MM.1S (cell line): ENCODE results near the gene SPIN2A.
"Not testable (repeated sequence)": the region's sequence is repeated elsewhere in the genome, so short reads cannot be mapped to it uniquely, and the experiment has no call there.

Source experiments
- DNase-seq: peaks from one replicate; pipeline ENCODE4 v3.0.0-alpha.2; 2015
- H2AFZ ChIP-seq: fragments of 300-600 bp; sonication (generic); 2 replicates; pipeline ENCODE4 v1.6.0; 2016; ENCODE audit warnings: antibody characterized with exemption, low read length
- H3F3A ChIP-seq: fragments of 300-600 bp; sonication (generic); 2 replicates; pipeline ENCODE4 v1.6.1; 2016; ENCODE audit warnings: mild to moderate bottlenecking, antibody characterized with exemption, low read length, moderate library complexity, mixed read lengths; ENCODE audit not compliant: insufficient read depth
- H3K27ac ChIP-seq: fragments of 300-600 bp; sonication (generic); 2 replicates; pipeline ENCODE4 v1.5.1; 2016; ENCODE audit warnings: mild to moderate bottlenecking, low read length
- H3K27me3 ChIP-seq: fragments of 300-600 bp; sonication (generic); replicated peaks from 2 replicates; pipeline ENCODE4 v1.6.0; 2016; ENCODE audit warnings: low read length; ENCODE audit not compliant: insufficient read depth
- H3K36me3 ChIP-seq: fragments of 300-600 bp; sonication (generic); replicated peaks from 2 replicates; pipeline ENCODE4 v1.6.1; 2016; ENCODE audit warnings: mild to moderate bottlenecking, low read length, mixed read lengths; ENCODE audit not compliant: insufficient read depth
- H3K4me1 ChIP-seq: fragments of 300-600 bp; sonication (generic); 2 replicates; pipeline ENCODE4 v1.6.1; 2016; ENCODE audit warnings: low read length, mixed read lengths
- H3K4me2 ChIP-seq: fragments of 300-600 bp; sonication (generic); 2 replicates; pipeline ENCODE4 v1.6.0; 2016; ENCODE audit warnings: low read depth, low read length
- H3K4me3 ChIP-seq: fragments of 300-600 bp; sonication (generic); 2 replicates; pipeline ENCODE4 v1.5.1; 2016; ENCODE audit warnings: low read length, mixed read lengths
- H3K79me2 ChIP-seq: fragments of 300-600 bp; sonication (generic); 2 replicates; pipeline ENCODE4 v1.6.1; 2016; ENCODE audit warnings: mixed run types, low read length, mixed read lengths
- H3K9ac ChIP-seq: fragments of 300-600 bp; sonication (generic); 2 replicates; pipeline ENCODE4 v1.6.1; 2016; ENCODE audit warnings: low read length, mixed read lengths
- H3K9me2 ChIP-seq: fragments of 300-600 bp; sonication (generic); replicated peaks from 2 replicates; pipeline ENCODE4 v1.6.1; 2016; ENCODE audit warnings: mild to moderate bottlenecking, low read length, mixed read lengths; ENCODE audit not compliant: insufficient read depth
- H3K9me3 ChIP-seq: fragments of 300-600 bp; sonication (generic); replicated peaks from 2 replicates; pipeline ENCODE4 v1.6.1; 2016; ENCODE audit warnings: mild to moderate bottlenecking, low read length, mixed read lengths; ENCODE audit not compliant: insufficient read depth
- H4K20me1 ChIP-seq: fragments of 300-600 bp; sonication (generic); 2 replicates; pipeline ENCODE4 v1.6.1; 2016; ENCODE audit warnings: mild to moderate bottlenecking, low read length, moderate library complexity, mixed read lengths; ENCODE audit not compliant: insufficient read depth
- CTCF ChIP-seq: fragments of 300-600 bp; sonication (generic); IDR thresholded peaks from 2 replicates; pipeline ENCODE4 v1.5.1; 2016; ENCODE audit warnings: antibody characterized with exemption, low read length, mixed read lengths
- EZH2 ChIP-seq: fragments of 300-600 bp; sonication (generic); optimal IDR thresholded peaks from 2 replicates; pipeline ENCODE3; 2017; ENCODE audit warnings: low read depth, mild to moderate bottlenecking, antibody characterized with exemption, low read length, mixed read lengths
- EZH2phosphoT487 ChIP-seq: fragments of 300-600 bp; sonication (generic); IDR thresholded peaks from 2 replicates; pipeline ENCODE4 v1.6.1; 2018; ENCODE audit warnings: antibody characterized with exemption, low read length

SPIN2A gene

GRCh38 chrX:57156397-57157049, 19.3 kb upstream of the SPIN2A start:
- H3K4me2 ChIP-seq: no peak overlapping the region
- no peaks in the 10 kb centered on the region for H3K9me3 ChIP-seq
- H2AFZ ChIP-seq: no peak overlapping the region
- H3K4me3 ChIP-seq: no peak overlapping the region
- no peaks in the 10 kb centered on the region for H3K4me1 ChIP-seq
- no peaks in the 10 kb centered on the region for H3K27me3 ChIP-seq
- H3F3A ChIP-seq: no peaks in the 10 kb centered on the region
- TF ChIP-seq EZH2phosphoT487: no peak
- peak; percentile 48 for TF ChIP-seq CTCF
- TF ChIP-seq EZH2: no peak
- H3K36me3 ChIP-seq: no peaks in the 10 kb centered on the region
- no peak overlapping the region for H3K27ac ChIP-seq
- no peaks in the 10 kb centered on the region for H4K20me1 ChIP-seq
- no peaks in the 10 kb centered on the region for H3K9me2 ChIP-seq
- DNase-seq: peak; percentile 28
- H3K79me2 ChIP-seq: no peaks in the 10 kb centered on the region
- H3K9ac ChIP-seq: no peak overlapping the region

GRCh38 chrX:57155171-57155570, 18.0 kb upstream of the SPIN2A start:
- DNase-seq: no peak
- no peaks in the 10 kb centered on the region for H3K36me3 ChIP-seq
- no peaks in the 10 kb centered on the region for H3K9me2 ChIP-seq
- no peak overlapping the region for H3K4me3 ChIP-seq
- no peak overlapping the region for H3K4me2 ChIP-seq
- no peaks in the 10 kb centered on the region for H3F3A ChIP-seq
- TF ChIP-seq EZH2phosphoT487: no peak
- no peak for TF ChIP-seq CTCF
- TF ChIP-seq EZH2: no peak
- no peaks in the 10 kb centered on the region for H3K27me3 ChIP-seq
- H3K9me3 ChIP-seq: no peaks in the 10 kb centered on the region
- no peak overlapping the region for H3K9ac ChIP-seq
- no peak overlapping the region for H2AFZ ChIP-seq
- no peak overlapping the region for H3K27ac ChIP-seq
- no peaks in the 10 kb centered on the region for H3K79me2 ChIP-seq
- H4K20me1 ChIP-seq: no peaks in the 10 kb centered on the region
- H3K4me1 ChIP-seq: no peaks in the 10 kb centered on the region

- H4K20me1 ChIP-seq, H3F3A ChIP-seq, DNase-seq, H3K27ac ChIP-seq, H3K4me3 ChIP-seq, H3K27me3 ChIP-seq, H3K4me1 ChIP-seq, H3K79me2 ChIP-seq, H3K4me2 ChIP-seq, H2AFZ ChIP-seq, H3K9me2 ChIP-seq, H3K9ac ChIP-seq, H3K9me3 ChIP-seq, H3K36me3 ChIP-seq: not testable (repeated sequence)
Measured at GRCh38 chrX:57152222-57152621, 15.0 kb upstream of the SPIN2A start.

- Histone ChIP-seq H3K27me3 (no peaks in the 10 kb centered on the region), H3K4me2 (no peak overlapping the region), H3K9me3 (no peaks in the 10 kb centered on the region), H3K79me2 (no peaks in the 10 kb centered on the region), H3K4me1 (no peaks in the 10 kb centered on the region), H3K4me3 (no peak overlapping the region), H3K9ac (no peak overlapping the region), H3K36me3 (no peaks in the 10 kb centered on the region), H3K27ac (no peak overlapping the region), H2AFZ (no peak overlapping the region), H3F3A (no peaks in the 10 kb centered on the region), H3K9me2 (no peaks in the 10 kb centered on the region), H4K20me1 (no peaks in the 10 kb centered on the region)
- TF ChIP-seq EZH2: no peak
- no peak for DNase-seq
Measured at GRCh38 chrX:57138674-57139073, 1.5 kb upstream of the SPIN2A start.
